Body of pancreas (tissue), 4 donors: ENCODE measurements around the gene ABCD1. TPM values are rescaled to one million over a fixed set of nuclear protein-coding genes. Genes with fewer than 3 reads are reported as not detected.

Experiments used
- ATAC-seq: fragments of 150-250 bp; one replicate; pipeline ENCODE4 v1.9.1; 2016
- DNase-seq, 4 donors: peaks; one replicate each; pipeline ENCODE4 v3.0.0-alpha.2; 2019
- H3K27ac ChIP-seq, 4 donors: fragments of 200-600 bp; sonication (generic); 1 replicate in 3 of 4; 2 replicates in 1 of 4; pipeline versions ENCODE4 v1.5.1 to v1.6.1; 2016 to 2019; ENCODE audit warnings: mild to moderate bottlenecking in 1 of 4, mixed read lengths in 1 of 4, moderate library complexity in 1 of 4
- H3K27me3 ChIP-seq, 2 donors: fragments of 200-600 bp; sonication (generic); one replicate each; pipeline ENCODE4 v1.6.0; 2016; ENCODE audit warnings: mild to moderate bottlenecking in 1 of 2
- H3K36me3 ChIP-seq, 2 donors: fragments of 200-600 bp; sonication (generic); replicated peaks in 1 of 2; 2 replicates each; pipeline ENCODE4 v1.5.1; 2016; ENCODE audit warnings: low read depth in 2 of 2; ENCODE audit not compliant: insufficient read depth in 1 of 2
- H3K4me1 ChIP-seq: fragments of 200-600 bp; sonication (generic); one replicate; pipeline ENCODE4 v1.6.0; 2016
- H3K4me3 ChIP-seq, 2 donors: fragments of 200-600 bp; sonication (generic); 1 replicate in 1 of 2; 2 replicates in 1 of 2; pipeline ENCODE4 v1.5.1; 2016 to 2019
- H3K9me3 ChIP-seq, 3 donors: fragments of 200-600 bp; sonication (generic); 1 replicate in 2 of 3; 2 replicates in 1 of 3; pipeline ENCODE4 v1.5.1; 2016
- POLR2A ChIP-seq, 3 donors: fragments of 450-650 bp; IDR thresholded peaks; one replicate each; pipeline ENCODE4 v1.6.1; 2016; ENCODE audit warnings: antibody characterized with exemption in 3 of 3, mild to moderate bottlenecking in 2 of 3
- WGBS, 2 donors: methylation state at CpG; one replicate each; pipeline ENCODE4 v1.1.5; 2017; 5-methylcytosine and 5-hydroxymethylcytosine counted together
- intact Hi-C: fragments of 100-400 bp; cut with DNase I; formaldehyde crosslinking; loops from one replicate; pipeline ENCODE4 v1.15.1; 2023
- total RNA-seq, 2 donors: library from RNA; depleted of rRNA; stranded (reverse); fragments of >200 nt; gene quantifications; one replicate each; pipeline ENCODE4 v1.1.0, GENCODE V29; 2016
- TF ChIP-seq, protein P1 (sequence below), 7 experiments: fragments of 450-650 bp in 4 of 7; fragments of 200-600 bp in 3 of 7; sonication (generic) in 3 of 7; IDR thresholded peaks; one replicate each; pipeline ENCODE4 v1.5.1; 2016 to 2019; ENCODE audit warnings: antibody characterized with exemption in 7 of 7

The ABCD1 gene
- total RNA-seq, 2 donors from 2014 or later = 11.2 to 31.6 TPM

GRCh38 chrX:153786669-153787068 lies 62.0 kb downstream of the ABCD1 start:
- ATAC-seq (no peak), DNase-seq (no peak)
- Histone ChIP-seq H3K27ac (no peak overlapping the region), H3K27me3 (no peaks in the 10 kb centered on the region), H3K4me3 (no peak overlapping the region), H3K4me1 (no peaks in the 10 kb centered on the region), H3K9me3 (no peaks in the 10 kb centered on the region), H3K36me3 (peaks cover 0 to 3% of the 10 kb centered on the region in 2 donors)
- TF ChIP-seq, protein P1, sequence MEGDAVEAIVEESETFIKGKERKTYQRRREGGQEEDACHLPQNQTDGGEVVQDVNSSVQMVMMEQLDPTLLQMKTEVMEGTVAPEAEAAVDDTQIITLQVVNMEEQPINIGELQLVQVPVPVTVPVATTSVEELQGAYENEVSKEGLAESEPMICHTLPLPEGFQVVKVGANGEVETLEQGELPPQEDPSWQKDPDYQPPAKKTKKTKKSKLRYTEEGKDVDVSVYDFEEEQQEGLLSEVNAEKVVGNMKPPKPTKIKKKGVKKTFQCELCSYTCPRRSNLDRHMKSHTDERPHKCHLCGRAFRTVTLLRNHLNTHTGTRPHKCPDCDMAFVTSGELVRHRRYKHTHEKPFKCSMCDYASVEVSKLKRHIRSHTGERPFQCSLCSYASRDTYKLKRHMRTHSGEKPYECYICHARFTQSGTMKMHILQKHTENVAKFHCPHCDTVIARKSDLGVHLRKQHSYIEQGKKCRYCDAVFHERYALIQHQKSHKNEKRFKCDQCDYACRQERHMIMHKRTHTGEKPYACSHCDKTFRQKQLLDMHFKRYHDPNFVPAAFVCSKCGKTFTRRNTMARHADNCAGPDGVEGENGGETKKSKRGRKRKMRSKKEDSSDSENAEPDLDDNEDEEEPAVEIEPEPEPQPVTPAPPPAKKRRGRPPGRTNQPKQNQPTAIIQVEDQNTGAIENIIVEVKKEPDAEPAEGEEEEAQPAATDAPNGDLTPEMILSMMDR (IDR thresholded peaks at IDR 0.05) = no peak
- TF ChIP-seq POLR2A (IDR thresholded peaks at IDR 0.05) = no peak
- 90% methylated on average over 15 of the region's 15 CpGs for WGBS, 2 donors
- intact Hi-C loops = no loop called here

DNA sequence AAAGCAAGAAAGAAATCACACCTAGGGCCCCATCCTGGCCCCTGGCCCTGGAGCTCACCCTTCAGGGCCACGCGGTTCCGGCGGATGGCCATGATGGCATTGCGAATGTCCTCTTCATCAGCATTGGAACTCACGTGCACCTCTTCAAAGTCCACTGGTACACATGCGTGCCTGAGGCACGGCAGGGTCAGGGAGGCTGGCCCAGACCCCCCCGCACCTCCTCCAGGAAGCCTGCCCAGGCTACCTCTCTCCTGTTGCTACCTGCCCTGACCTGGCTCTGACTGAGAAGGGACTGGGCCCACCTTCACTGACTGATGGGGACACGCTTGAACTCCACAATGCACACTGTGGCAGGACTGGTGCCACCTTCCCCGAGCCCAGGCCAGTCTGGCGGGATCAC lies 65.0 kb downstream of the ABCD1 start:
- no peak for DNase-seq
- H3K27ac ChIP-seq = no peak overlapping the region
- peaks cover 0 to 3% of the 10 kb centered on the region in 2 donors for H3K36me3 ChIP-seq
- intact Hi-C loops = no loop called here
- WGBS, 2 donors = 91% methylated on average over 8 of the region's 12 CpGs; no CpG with 5 or more reads in 1 of the 2 donors
- H3K4me3 ChIP-seq = no peak overlapping the region
- ATAC-seq = no peak
- H3K9me3 ChIP-seq = no peaks in the 10 kb centered on the region
- H3K27me3 ChIP-seq = no peaks in the 10 kb centered on the region
- peaks cover 15% of the 10 kb centered on the region for H3K4me1 ChIP-seq
- TF ChIP-seq, protein P1 (IDR thresholded peaks at IDR 0.05) = no peak
- no peak for TF ChIP-seq POLR2A (IDR thresholded peaks at IDR 0.05)

DNA sequence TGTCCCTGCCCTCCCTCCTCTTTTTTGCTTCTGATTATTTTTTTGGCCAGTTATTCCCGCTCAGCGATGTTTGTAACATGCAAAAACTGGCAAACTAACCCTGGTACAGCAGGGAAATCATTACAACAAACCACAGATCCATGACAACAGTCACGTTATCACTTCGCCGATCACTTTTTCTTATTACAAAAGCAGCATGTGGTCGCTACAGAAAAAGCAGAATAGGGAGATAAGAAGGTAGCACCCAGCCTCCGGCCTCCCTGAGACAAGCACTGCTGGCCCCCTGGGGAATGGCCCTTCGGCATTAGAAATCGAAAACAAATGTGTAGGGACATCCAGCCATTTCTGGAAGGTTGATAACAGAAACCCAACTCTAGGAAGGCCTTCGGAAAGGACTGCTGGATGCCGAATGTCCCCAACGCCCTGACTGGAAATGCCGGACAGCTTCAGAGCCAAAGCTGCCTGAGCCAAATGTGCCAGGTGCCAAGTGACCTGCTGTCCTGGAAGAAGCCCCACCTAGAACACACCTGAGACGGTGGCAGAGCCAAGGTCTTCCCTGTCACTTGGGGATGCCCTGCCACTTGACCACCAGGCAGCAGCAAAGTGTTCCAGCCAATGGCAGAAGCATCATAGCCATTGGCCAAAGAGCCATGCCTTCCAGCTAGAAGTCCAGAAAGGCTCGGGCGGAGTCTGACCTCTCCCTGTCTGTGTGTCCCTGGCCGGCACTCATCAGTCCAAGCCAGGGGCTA lies 66.6 kb downstream of the ABCD1 start:
- Histone ChIP-seq H3K9me3 (no peaks in the 10 kb centered on the region), H3K4me3 (no peak overlapping the region), H3K27me3 (no peaks in the 10 kb centered on the region), H3K4me1 (peaks cover 26% of the 10 kb centered on the region), H3K27ac (no peak overlapping the region), H3K36me3 (no peaks in the 10 kb centered on the region)
- no peak for ATAC-seq
- no peak for DNase-seq
- TF ChIP-seq, protein P1 (IDR thresholded peaks at IDR 0.05) = no peak
- TF ChIP-seq POLR2A (IDR thresholded peaks at IDR 0.05) = no peak
- WGBS, 2 donors = 77 to 79% methylated on average over 12 to 17 of the region's 17 CpGs
- intact Hi-C loops = no loop called here

DNA sequence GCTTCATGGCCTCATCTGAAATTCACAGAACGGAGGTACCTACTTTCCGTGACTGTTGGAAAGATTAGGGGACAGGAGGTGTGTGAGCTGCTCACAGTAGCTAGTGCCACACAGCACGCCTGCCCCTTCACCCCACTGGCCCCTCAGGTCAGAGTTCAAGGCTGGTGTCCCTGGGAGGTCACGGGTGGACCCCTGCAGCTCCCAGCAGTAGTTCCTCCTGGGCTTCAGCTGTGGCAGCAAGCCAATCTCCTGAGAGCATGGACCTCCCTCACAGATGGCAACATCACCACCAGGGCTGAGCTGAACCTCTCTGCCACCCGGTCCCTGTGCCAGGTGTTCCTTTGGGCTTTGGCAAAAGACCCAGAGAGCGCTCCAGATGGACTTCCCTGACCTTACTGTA lies 67.7 kb downstream of the ABCD1 start:
- H3K27me3 ChIP-seq = no peaks in the 10 kb centered on the region
- H3K36me3 ChIP-seq = no peaks in the 10 kb centered on the region
- no peak overlapping the region for H3K27ac ChIP-seq
- H3K4me1 ChIP-seq = peaks cover 37% of the 10 kb centered on the region
- no peak overlapping the region for H3K4me3 ChIP-seq
- no peak for TF ChIP-seq POLR2A (IDR thresholded peaks at IDR 0.05)
- TF ChIP-seq, protein P1 (IDR thresholded peaks at IDR 0.05) = no peak
- DNase-seq (no peak), ATAC-seq (no peak)
- intact Hi-C loops = no loop called here
- 90% methylated on average over 5 of the region's 6 CpGs; no CpG with 5 or more reads in 1 of the 2 donors for WGBS, 2 donors
- no peaks in the 10 kb centered on the region for H3K9me3 ChIP-seq

GRCh38 chrX:153793291-153793690 lies 68.6 kb downstream of the ABCD1 start:
- Histone ChIP-seq H3K27ac (peak overlapping the region; percentile 68 to 96 (median 93)), H3K27me3 (no peaks in the 10 kb centered on the region), H3K36me3 (no peaks in the 10 kb centered on the region), H3K4me1 (peaks cover 39% of the 10 kb centered on the region), H3K9me3 (no peaks in the 10 kb centered on the region), H3K4me3 (peak overlapping the region; percentile 20 to 45)
- ATAC-seq = no peak
- TF ChIP-seq, protein P1 (IDR thresholded peaks at IDR 0.05) = no peak
- TF ChIP-seq POLR2A (IDR thresholded peaks at IDR 0.05) = no peak
- peak in 1 of 4 donors; percentile 8 for DNase-seq
- intact Hi-C loops = no loop called here
- 6 to 24% methylated on average over 4 to 7 of the region's 7 CpGs for WGBS, 2 donors
